Inflammatory macrophage (primary cell): ENCODE results near the gene RCN1.
"Not testable (repeated sequence)": the region's sequence is repeated elsewhere in the genome, so short reads cannot be mapped to it uniquely, and the experiment has no call there.

ENCODE experiments used
- DNase-seq, 2 donors: peaks; one replicate each; pipeline ENCODE4 v3.0.0-alpha.2; 2020 to 2022

RCN1 gene

GRCh38 chr11:32113920-32114203, 23.0 kb downstream of the RCN1 start:
- DNase-seq, result no peak

GRCh38 chr11:32115446-32115845, 24.6 kb downstream of the RCN1 start:
- no peak for DNase-seq

GRCh38 chr11:32116668-32117067, 25.8 kb downstream of the RCN1 start:
- no peak for DNase-seq

GRCh38 chr11:32118025-32118974, 27.4 kb downstream of the RCN1 start:
- DNase-seq, result peak; percentile 5 to 19

- DNase-seq, result not testable (repeated sequence)
These were observed 28.3 kb downstream of the RCN1 start for GRCh38 chr11:32119139-32119538.

- DNase-seq, result no peak
These were observed 30.1 kb downstream of the RCN1 start for GRCh38 chr11:32121012-32121411.

GRCh38 chr11:32122200-32122599, 31.3 kb downstream of the RCN1 start:
- DNase-seq, result no peak

GRCh38 chr11:32131321-32131720, 40.4 kb downstream of the RCN1 start:
- no peak for DNase-seq

- no peak for DNase-seq
These were observed 45.8 kb downstream of the RCN1 start for GRCh38 chr11:32136657-32137056.

GRCh38 chr11:32137263-32137662, 46.4 kb downstream of the RCN1 start:
- no peak for DNase-seq

- no peak for DNase-seq
These were observed 47.0 kb downstream of the RCN1 start for GRCh38 chr11:32137869-32138268.

GRCh38 chr11:32138902-32139301, 48.0 kb downstream of the RCN1 start:
- DNase-seq, result no peak

GRCh38 chr11:32139896-32140520, 49.1 kb downstream of the RCN1 start:
- no peak for DNase-seq

GRCh38 chr11:32141745-32142546, 51.1 kb downstream of the RCN1 start:
- no peak for DNase-seq

GRCh38 chr11:32143378-32143777, 52.5 kb downstream of the RCN1 start:
- DNase-seq, result no peak

- DNase-seq, result no peak
These were observed 54.4 kb downstream of the RCN1 start for GRCh38 chr11:32145282-32145681.

- peak in 1 of 2 donors; percentile 1 for DNase-seq
These were observed 58.0 kb downstream of the RCN1 start for GRCh38 chr11:32148895-32149294.

GRCh38 chr11:32149748-32150147, 58.9 kb downstream of the RCN1 start:
- no peak for DNase-seq

- no peak for DNase-seq
These were observed 60.2 kb downstream of the RCN1 start for GRCh38 chr11:32151027-32151426.

- no peak for DNase-seq
These were observed 61.3 kb downstream of the RCN1 start for GRCh38 chr11:32152216-32152615.

GRCh38 chr11:32152821-32153220, 61.9 kb downstream of the RCN1 start:
- no peak for DNase-seq

- DNase-seq, result no peak
These were observed 62.9 kb downstream of the RCN1 start for GRCh38 chr11:32153747-32154146.

- no peak for DNase-seq
These were observed 63.4 kb downstream of the RCN1 start for GRCh38 chr11:32154275-32154674.
